HCT116 (cell line): ENCODE data around the gene PRLR.

Experiments
- CEBPB ChIP-seq: IDR thresholded peaks from 2 replicates; pipeline ENCODE4 v1.6.1; 2012; ENCODE audit warnings: low read depth
- ELF1 ChIP-seq: IDR thresholded peaks from 2 replicates; pipeline ENCODE4 v1.6.1; 2012; ENCODE audit warnings: low read depth, borderline replicate concordance
- EZH2 ChIP-seq: fragments of 200-600 bp; sonication (generic); IDR thresholded peaks from 2 replicates; pipeline ENCODE4 v1.6.1; 2017; ENCODE audit warnings: antibody characterized with exemption, mixed run types
- POLR2A ChIP-seq: IDR thresholded peaks from 2 replicates; pipeline ENCODE4 v1.7.0; 2011; ENCODE audit warnings: borderline replicate concordance; ENCODE audit not compliant: insufficient read depth, insufficient read length; ENCODE audit errors: extremely low read depth
- POLR2AphosphoS5 ChIP-seq: IDR thresholded peaks from 2 replicates; pipeline ENCODE4 v1.6.1; 2011; ENCODE audit warnings: mild to moderate bottlenecking, low read depth, low read length, moderate library complexity
- REST ChIP-seq: IDR thresholded peaks from 2 replicates; pipeline ENCODE4 v1.6.1; 2012; ENCODE audit warnings: low read depth
- SP1 ChIP-seq: IDR thresholded peaks from 2 replicates; pipeline ENCODE4 v1.6.1; 2012; ENCODE audit warnings: low read depth
- YY1 ChIP-seq: IDR thresholded peaks from 2 replicates; pipeline ENCODE4 v1.6.1; 2011; ENCODE audit warnings: low read length, low read depth, moderate library complexity, mild to moderate bottlenecking; ENCODE audit not compliant: insufficient replicate concordance; ENCODE audit errors: extremely low read depth
- ZNF274 ChIP-seq: fragments of 200-500 bp; sonication (Bioruptor generic); IDR thresholded peaks from 2 replicates; pipeline ENCODE4 v1.6.1; 2014; ENCODE audit warnings: mild to moderate bottlenecking, low read depth, low read length, inconsistent platforms
- TF ChIP-seq, protein P1 (sequence below), 3 experiments: fragments of 200-600 bp in 1 of 3; sonication (generic) in 1 of 3; IDR thresholded peaks in 2 of 3; conservative IDR thresholded peaks in 1 of 3; 2 replicates each; pipeline ENCODE4 v1.5.1; 2012 to 2017; ENCODE audit warnings: low read depth in 2 of 3, low read length in 2 of 3, antibody characterized with exemption in 1 of 3, borderline replicate concordance in 1 of 3, control low read depth in 1 of 3, mild to moderate bottlenecking in 1 of 3, mixed read lengths in 1 of 3, mixed run types in 1 of 3, moderate library complexity in 1 of 3; ENCODE audit not compliant: insufficient read depth in 1 of 3

DNA sequence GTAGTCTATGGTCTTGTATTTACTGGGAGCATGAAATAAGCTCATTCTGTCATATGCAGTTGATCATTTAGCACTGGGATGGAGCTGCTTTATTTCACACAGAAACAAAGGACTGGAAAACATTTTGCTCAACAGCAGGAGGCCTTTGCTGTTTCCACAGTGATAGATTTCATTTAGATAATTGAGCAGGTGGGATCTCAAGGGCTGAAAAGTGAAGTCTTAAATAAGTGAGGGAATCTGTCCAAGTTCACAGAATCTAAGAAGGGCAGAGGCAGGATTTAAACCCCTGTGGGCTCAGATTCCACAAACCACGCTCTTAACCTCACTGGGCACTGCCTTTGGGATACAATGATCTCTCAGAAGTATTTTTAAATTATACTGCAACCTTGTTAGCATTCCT lies 47.8 kb downstream of the PRLR start:
- no peak for TF ChIP-seq CEBPB
- no peak for TF ChIP-seq POLR2AphosphoS5
- no peak for TF ChIP-seq POLR2A
- TF ChIP-seq REST = no peak
- TF ChIP-seq, protein P1, sequence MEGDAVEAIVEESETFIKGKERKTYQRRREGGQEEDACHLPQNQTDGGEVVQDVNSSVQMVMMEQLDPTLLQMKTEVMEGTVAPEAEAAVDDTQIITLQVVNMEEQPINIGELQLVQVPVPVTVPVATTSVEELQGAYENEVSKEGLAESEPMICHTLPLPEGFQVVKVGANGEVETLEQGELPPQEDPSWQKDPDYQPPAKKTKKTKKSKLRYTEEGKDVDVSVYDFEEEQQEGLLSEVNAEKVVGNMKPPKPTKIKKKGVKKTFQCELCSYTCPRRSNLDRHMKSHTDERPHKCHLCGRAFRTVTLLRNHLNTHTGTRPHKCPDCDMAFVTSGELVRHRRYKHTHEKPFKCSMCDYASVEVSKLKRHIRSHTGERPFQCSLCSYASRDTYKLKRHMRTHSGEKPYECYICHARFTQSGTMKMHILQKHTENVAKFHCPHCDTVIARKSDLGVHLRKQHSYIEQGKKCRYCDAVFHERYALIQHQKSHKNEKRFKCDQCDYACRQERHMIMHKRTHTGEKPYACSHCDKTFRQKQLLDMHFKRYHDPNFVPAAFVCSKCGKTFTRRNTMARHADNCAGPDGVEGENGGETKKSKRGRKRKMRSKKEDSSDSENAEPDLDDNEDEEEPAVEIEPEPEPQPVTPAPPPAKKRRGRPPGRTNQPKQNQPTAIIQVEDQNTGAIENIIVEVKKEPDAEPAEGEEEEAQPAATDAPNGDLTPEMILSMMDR (IDR thresholded peaks at IDR 0.05 in 2 of 3, conservative IDR thresholded peaks at IDR 0.05 in 1 of 3; ENCODE audit: borderline replicate concordance in 1 of 3, insufficient read depth in 1 of 3, low read depth in 2 of 3, low read length in 2 of 3) = no peak
- TF ChIP-seq YY1 = no peak
- no peak for TF ChIP-seq ELF1
- no peak for TF ChIP-seq EZH2
- no peak for TF ChIP-seq SP1
- no peak for TF ChIP-seq ZNF274
